ENCODE results near the gene VTI1A. TPM values are rescaled to one million over a fixed set of nuclear protein-coding genes. Genes with fewer than 3 reads are reported as not detected.

The VTI1A gene
- total RNA-seq, 1 donor from 2014 or later, result 39.4 TPM

DNA sequence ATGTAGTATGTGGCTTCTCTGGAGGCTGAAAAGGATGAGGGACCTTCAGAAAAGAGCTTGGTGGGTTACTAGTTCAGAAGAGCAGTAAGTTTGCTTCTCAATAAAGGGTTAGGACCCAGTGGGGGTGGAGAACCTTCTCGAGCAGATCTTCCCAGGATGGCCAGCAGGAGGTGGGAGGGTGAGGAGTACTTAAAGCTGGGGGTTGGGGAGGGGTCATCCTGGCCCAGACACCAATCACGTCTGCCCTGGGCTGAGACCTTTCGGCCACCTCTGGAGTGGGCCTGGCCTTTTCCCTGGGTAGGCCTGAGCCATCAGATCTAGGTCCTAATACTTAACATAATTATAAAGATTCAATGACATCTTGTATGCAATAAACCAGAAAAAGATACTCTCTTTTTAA lies 354.0 kb downstream of the VTI1A start:
- Mint-ChIP-seq H3K4me1 (ENCODE audit: low read depth) (peaks cover 44% of the 10 kb centered on the region), H3K36me3 (ENCODE audit: insufficient read depth) (peaks cover 1% of the 10 kb centered on the region)

DNA sequence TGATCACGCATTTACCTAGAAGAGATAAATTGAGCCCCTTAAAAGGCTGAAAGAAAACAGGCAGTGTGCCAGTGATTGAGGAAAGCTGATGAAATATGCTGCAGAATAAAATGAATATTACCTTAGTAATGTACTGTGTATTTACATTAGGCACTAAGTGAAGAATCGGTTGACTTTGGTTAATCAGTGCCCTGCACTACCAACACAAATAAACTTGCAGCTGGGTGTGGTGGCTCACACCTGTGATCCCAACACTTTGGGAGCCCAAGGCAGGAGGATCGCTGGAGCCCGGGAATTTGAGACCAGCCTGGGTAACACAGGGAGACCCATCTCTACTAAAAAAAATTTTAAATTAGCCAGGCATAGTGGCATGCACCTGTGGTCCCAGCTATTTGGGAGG lies 354.7 kb downstream of the VTI1A start:
- H3K36me3 Mint-ChIP-seq (ENCODE audit: insufficient read depth), result peaks cover 1% of the 10 kb centered on the region

More for the DNA sequence above, 354.0 kb downstream of the VTI1A start:
- TF ChIP-seq, protein P1, sequence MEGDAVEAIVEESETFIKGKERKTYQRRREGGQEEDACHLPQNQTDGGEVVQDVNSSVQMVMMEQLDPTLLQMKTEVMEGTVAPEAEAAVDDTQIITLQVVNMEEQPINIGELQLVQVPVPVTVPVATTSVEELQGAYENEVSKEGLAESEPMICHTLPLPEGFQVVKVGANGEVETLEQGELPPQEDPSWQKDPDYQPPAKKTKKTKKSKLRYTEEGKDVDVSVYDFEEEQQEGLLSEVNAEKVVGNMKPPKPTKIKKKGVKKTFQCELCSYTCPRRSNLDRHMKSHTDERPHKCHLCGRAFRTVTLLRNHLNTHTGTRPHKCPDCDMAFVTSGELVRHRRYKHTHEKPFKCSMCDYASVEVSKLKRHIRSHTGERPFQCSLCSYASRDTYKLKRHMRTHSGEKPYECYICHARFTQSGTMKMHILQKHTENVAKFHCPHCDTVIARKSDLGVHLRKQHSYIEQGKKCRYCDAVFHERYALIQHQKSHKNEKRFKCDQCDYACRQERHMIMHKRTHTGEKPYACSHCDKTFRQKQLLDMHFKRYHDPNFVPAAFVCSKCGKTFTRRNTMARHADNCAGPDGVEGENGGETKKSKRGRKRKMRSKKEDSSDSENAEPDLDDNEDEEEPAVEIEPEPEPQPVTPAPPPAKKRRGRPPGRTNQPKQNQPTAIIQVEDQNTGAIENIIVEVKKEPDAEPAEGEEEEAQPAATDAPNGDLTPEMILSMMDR (IDR thresholded peaks at IDR 0.05; ENCODE audit: unreplicated experiment), result no peak
- H3K27ac Mint-ChIP-seq, result peak overlapping the region; percentile 83
- peaks cover 3% of the 10 kb centered on the region for H3K9me3 Mint-ChIP-seq (ENCODE audit: low read depth)
- no peak for DNase-seq (ENCODE audit: low spot score, unreplicated experiment)
- no peak overlapping the region for H3K4me3 Mint-ChIP-seq (ENCODE audit: low read depth)
- H3K27me3 Mint-ChIP-seq, result no peaks in the 10 kb centered on the region

DNA sequence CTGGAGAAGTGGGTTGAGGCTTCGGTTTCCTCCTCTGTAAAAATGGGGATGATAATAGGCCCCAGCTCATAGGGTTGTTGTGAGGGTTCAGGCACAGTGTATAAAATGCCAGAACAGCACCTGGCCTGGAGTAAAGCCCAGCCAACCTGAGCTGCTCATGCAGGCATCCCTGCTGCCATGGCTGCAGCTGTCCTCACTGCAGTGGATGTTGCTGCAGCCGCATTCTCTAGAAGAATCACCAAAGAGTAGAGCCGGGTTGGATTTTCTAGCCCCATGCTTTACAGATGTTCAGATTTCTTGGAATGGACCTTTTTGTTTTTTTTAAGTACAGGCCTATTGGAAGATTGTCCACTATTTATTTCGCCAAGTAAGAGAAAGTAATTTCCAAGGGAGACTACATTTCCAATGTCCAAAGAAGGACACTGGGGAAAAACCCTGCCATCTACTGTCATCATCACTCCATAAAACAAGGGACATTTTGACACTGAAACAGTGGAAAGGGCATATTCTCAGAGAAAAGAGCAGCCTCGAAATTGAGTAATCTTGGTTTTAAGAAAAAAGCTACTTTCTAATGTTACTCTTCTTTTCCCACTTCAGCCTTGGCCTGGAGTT lies 355.5 kb downstream of the VTI1A start:
- peaks cover 3% of the 10 kb centered on the region for H3K9me3 Mint-ChIP-seq (ENCODE audit: low read depth)
- no peaks in the 10 kb centered on the region for H3K27me3 Mint-ChIP-seq
- peaks cover 1% of the 10 kb centered on the region for H3K36me3 Mint-ChIP-seq (ENCODE audit: insufficient read depth)
- no peak for DNase-seq (ENCODE audit: low spot score, unreplicated experiment)
- TF ChIP-seq, protein P1 (IDR thresholded peaks at IDR 0.05; ENCODE audit: unreplicated experiment), result no peak
- no peak overlapping the region for H3K4me3 Mint-ChIP-seq (ENCODE audit: low read depth)
- H3K27ac Mint-ChIP-seq, result peak overlapping the region; percentile 71
- H3K4me1 Mint-ChIP-seq (ENCODE audit: low read depth), result peaks cover 35% of the 10 kb centered on the region

More for the DNA sequence above, 354.7 kb downstream of the VTI1A start:
- Mint-ChIP-seq H3K27me3 (no peaks in the 10 kb centered on the region), H3K27ac (peak overlapping the region; percentile 71), H3K4me1 (ENCODE audit: low read depth) (peaks cover 40% of the 10 kb centered on the region), H3K4me3 (ENCODE audit: low read depth) (no peak overlapping the region), H3K9me3 (ENCODE audit: low read depth) (peaks cover 3% of the 10 kb centered on the region)
- TF ChIP-seq, protein P1 (IDR thresholded peaks at IDR 0.05; ENCODE audit: unreplicated experiment), result no peak
- DNase-seq (ENCODE audit: low spot score, unreplicated experiment), result no peak

DNA sequence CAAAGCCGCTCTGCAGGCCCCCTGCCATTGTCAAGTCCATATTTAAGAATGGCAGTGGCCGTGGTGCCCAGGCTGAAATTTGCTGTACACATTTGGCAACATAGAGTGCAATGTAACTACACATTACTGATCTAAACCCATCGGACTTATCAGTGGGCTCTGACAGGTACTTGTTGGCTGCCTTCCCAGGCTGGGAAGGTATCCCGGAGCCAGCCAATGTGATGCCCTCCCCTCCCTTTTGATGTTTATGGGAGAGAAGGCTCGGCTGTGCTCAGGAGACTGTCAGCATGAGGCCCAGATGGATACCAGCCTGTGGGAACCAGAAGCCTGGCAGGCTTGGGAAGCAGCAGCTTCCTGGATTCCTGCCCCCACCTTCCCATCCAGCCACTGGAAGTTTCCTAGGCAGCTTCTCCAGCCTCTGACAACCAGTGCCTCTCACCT lies 357.0 kb downstream of the VTI1A start:
- Mint-ChIP-seq H3K27me3 (no peaks in the 10 kb centered on the region), H3K27ac (peak overlapping the region; percentile 98), H3K4me3 (ENCODE audit: low read depth) (no peak overlapping the region), H3K9me3 (ENCODE audit: low read depth) (peaks cover 3% of the 10 kb centered on the region), H3K36me3 (ENCODE audit: insufficient read depth) (peaks cover 3% of the 10 kb centered on the region), H3K4me1 (ENCODE audit: low read depth) (peaks cover 33% of the 10 kb centered on the region)
- no peak for DNase-seq (ENCODE audit: low spot score, unreplicated experiment)
- TF ChIP-seq, protein P1 (IDR thresholded peaks at IDR 0.05; ENCODE audit: unreplicated experiment), result no peak

DNA sequence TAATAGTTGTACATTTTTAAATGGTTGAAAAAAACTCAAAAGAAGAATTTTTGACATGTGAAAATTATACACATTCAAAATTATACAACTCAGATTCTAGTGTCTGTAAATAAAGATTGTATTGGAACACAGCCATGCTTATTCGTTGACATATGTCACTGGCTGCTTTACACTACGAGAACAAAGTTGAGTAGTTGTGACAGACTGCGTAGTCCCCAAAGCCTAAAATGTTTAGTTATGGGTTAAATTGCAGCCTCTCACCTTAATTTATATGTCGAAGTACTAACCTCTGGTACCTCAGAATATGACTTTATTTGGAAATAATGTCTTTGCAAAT lies 358.2 kb downstream of the VTI1A start:
- Mint-ChIP-seq H3K27ac (no peak overlapping the region), H3K4me1 (ENCODE audit: low read depth) (peaks cover 34% of the 10 kb centered on the region), H3K9me3 (ENCODE audit: low read depth) (peaks cover 3% of the 10 kb centered on the region), H3K36me3 (ENCODE audit: insufficient read depth) (peaks cover 3% of the 10 kb centered on the region), H3K4me3 (ENCODE audit: low read depth) (no peak overlapping the region), H3K27me3 (no peaks in the 10 kb centered on the region)
- DNase-seq (ENCODE audit: low spot score, unreplicated experiment), result no peak
- TF ChIP-seq, protein P1 (IDR thresholded peaks at IDR 0.05; ENCODE audit: unreplicated experiment), result no peak
